Measurements from ENCODE around the gene EHMT1.

EHMT1 gene

GRCh38 chr9:137674307-137674975 is 55.6 kb downstream of the EHMT1 start:
- DNase-seq: no peak

- no peak for DNase-seq
These were observed 56.1 kb downstream of the EHMT1 start for GRCh38 chr9:137674976-137675320.

GRCh38 chr9:137676998-137677397 is 58.2 kb downstream of the EHMT1 start:
- DNase-seq: no peak

GRCh38 chr9:137678202-137678601 is 59.4 kb downstream of the EHMT1 start:
- DNase-seq: no peak

- DNase-seq: no peak
These were observed 60.4 kb downstream of the EHMT1 start for GRCh38 chr9:137679249-137679648.

GRCh38 chr9:137679695-137680305 is 61.0 kb downstream of the EHMT1 start:
- no peak for DNase-seq

- DNase-seq: no peak
These were observed 61.9 kb downstream of the EHMT1 start for GRCh38 chr9:137680444-137681358.

- no peak for DNase-seq
These were observed 63.8 kb downstream of the EHMT1 start for GRCh38 chr9:137682428-137683105.

- no peak for DNase-seq
These were observed 64.6 kb downstream of the EHMT1 start for GRCh38 chr9:137683262-137683864.

GRCh38 chr9:137685035-137685740 is 66.4 kb downstream of the EHMT1 start:
- peak in 1 of 2 donors; percentile 8 for DNase-seq

- no peak for DNase-seq
These were observed 67.1 kb downstream of the EHMT1 start for GRCh38 chr9:137685741-137686420.

- no peak for DNase-seq
These were observed 69.5 kb downstream of the EHMT1 start for GRCh38 chr9:137688261-137688660.

- peak; percentile 52 to 75 for DNase-seq
These were observed 69.9 kb downstream of the EHMT1 start for GRCh38 chr9:137688725-137689124.

GRCh38 chr9:137689745-137690529 is 71.1 kb downstream of the EHMT1 start:
- peak; percentile 28 to 48 for DNase-seq

GRCh38 chr9:137690930-137691645 is 72.3 kb downstream of the EHMT1 start:
- no peak for DNase-seq

- DNase-seq: peak; percentile 77 to 80
These were observed 73.0 kb downstream of the EHMT1 start for GRCh38 chr9:137691646-137692351.

GRCh38 chr9:137694236-137694959 is 75.6 kb downstream of the EHMT1 start:
- no peak for DNase-seq
